Measurements from ENCODE around the gene MSRB1. TPM values are rescaled to one million over a fixed set of nuclear protein-coding genes. Genes with fewer than 3 reads are reported as not detected.
"Not testable (repeated sequence)": the region's sequence is repeated elsewhere in the genome, so short reads cannot be mapped to it uniquely, and the experiment has no call there.

Gene MSRB1
- total RNA-seq, 5 donors from 2014 or later (not counting 1 experiment from before 2014, with no cell fraction given) = 5.6 to 11.9 (median 9.6) TPM

- peaks cover 11% of the 10 kb centered on the region for H3K36me3 Mint-ChIP-seq
- H3K27me3 Mint-ChIP-seq; H3K27ac Mint-ChIP-seq; DNase-seq; H3K9me3 Mint-ChIP-seq; H3K27ac ChIP-seq (ENCODE audit: low read length); ATAC-seq (replicated peaks in 1 of 4); H3K4me3 Mint-ChIP-seq; H3K9me3 ChIP-seq; H3K4me3 ChIP-seq (ENCODE audit: control insufficient read depth in 1 of 2, extremely low read depth in 1 of 2, low read length in 1 of 2); POLR2A ChIA-PET: not testable (repeated sequence)
- CTCF ChIA-PET = interaction anchor here (0.6 to 1.2 kb wide), 3 partner anchors 14 to 182 kb away, joined by 3 to 5 read pairs (median 4); partner anchors contain the start of gene TBL3 (in 1 of the 2)
- H3K36me3 ChIP-seq (ENCODE audit: control insufficient read depth in 2 of 2, extremely low read depth in 1 of 2, insufficient read depth in 1 of 2, low read length in 1 of 2) = peaks cover 7 to 21% of the 10 kb centered on the region in 2 donors
- peaks cover 0 to 15% of the 10 kb centered on the region in 2 experiments for H3K27me3 ChIP-seq (replicated peaks in 1 of 2; ENCODE audit: control insufficient read depth in 2 of 2, extremely low read depth in 1 of 2, insufficient read depth in 2 of 2, low read length in 1 of 2)
- peaks cover 20 to 34% (median 34%) of the 10 kb centered on the region in 3 donors for H3K4me1 Mint-ChIP-seq
- H3K4me1 ChIP-seq (ENCODE audit: control insufficient read depth in 1 of 2, extremely low read depth in 1 of 2, insufficient read depth in 2 of 2, low read length in 2 of 2) = peaks cover 7 to 44% of the 10 kb centered on the region in 2 experiments
- 79% methylated on average over 27 of the region's 30 CpGs for WGBS (ENCODE audit: insufficient coverage)
Observed at GRCh38 chr16:1958143-1958491, 15.1 kb upstream of the MSRB1 start.

- H3K4me1 Mint-ChIP-seq = peaks cover 15 to 29% (median 28%) of the 10 kb centered on the region in 3 donors
- H3K27ac ChIP-seq (ENCODE audit: low read length); H3K9me3 Mint-ChIP-seq; H3K4me3 ChIP-seq (ENCODE audit: control insufficient read depth in 1 of 2, extremely low read depth in 1 of 2, low read length in 1 of 2); DNase-seq; H3K4me3 Mint-ChIP-seq; H3K27me3 Mint-ChIP-seq; H3K27ac Mint-ChIP-seq; H3K36me3 Mint-ChIP-seq; POLR2A ChIA-PET; ATAC-seq (replicated peaks in 1 of 4); H3K9me3 ChIP-seq: not testable (repeated sequence)
- CTCF ChIA-PET = interaction anchor here (0.6 to 1.0 kb wide), 2 partner anchors 47 to 183 kb away, joined by 3 to 5 read pairs; no protein-coding TSS in a partner anchor
- Histone ChIP-seq H3K36me3 (ENCODE audit: control insufficient read depth in 2 of 2, extremely low read depth in 1 of 2, insufficient read depth in 1 of 2, low read length in 1 of 2) (peaks cover 7 to 16% of the 10 kb centered on the region in 2 donors), H3K4me1 (ENCODE audit: control insufficient read depth in 1 of 2, extremely low read depth in 1 of 2, insufficient read depth in 2 of 2, low read length in 2 of 2) (peaks cover 7 to 38% of the 10 kb centered on the region in 2 experiments), H3K27me3 (replicated peaks in 1 of 2; ENCODE audit: control insufficient read depth in 2 of 2, extremely low read depth in 1 of 2, insufficient read depth in 2 of 2, low read length in 1 of 2) (peaks cover 0 to 19% of the 10 kb centered on the region in 2 experiments)
- WGBS (ENCODE audit: insufficient coverage) = 98% methylated on average over 12 of the region's 22 CpGs
Observed at GRCh38 chr16:1957434-1958142, 14.6 kb upstream of the MSRB1 start.

- H3K4me3 Mint-ChIP-seq = no peak overlapping the region
- no peak overlapping the region for H3K27ac ChIP-seq (ENCODE audit: low read length)
- peaks cover 0 to 2% of the 10 kb centered on the region in 2 experiments for H3K4me1 ChIP-seq (ENCODE audit: control insufficient read depth in 1 of 2, extremely low read depth in 1 of 2, insufficient read depth in 2 of 2, low read length in 2 of 2)
- ChIA-PET POLR2A (no interaction called here), CTCF (no interaction called here)
- no peaks in the 10 kb centered on the region for H3K9me3 Mint-ChIP-seq
- no peaks in the 10 kb centered on the region for H3K27me3 Mint-ChIP-seq
- no peak for ATAC-seq (replicated peaks in 1 of 4)
- no peaks in the 10 kb centered on the region for H3K36me3 ChIP-seq (ENCODE audit: control insufficient read depth in 2 of 2, extremely low read depth in 1 of 2, insufficient read depth in 1 of 2, low read length in 1 of 2)
- peaks cover 0 to 25% of the 10 kb centered on the region in 2 experiments for H3K27me3 ChIP-seq (replicated peaks in 1 of 2; ENCODE audit: control insufficient read depth in 2 of 2, extremely low read depth in 1 of 2, insufficient read depth in 2 of 2, low read length in 1 of 2)
- no peak overlapping the region for H3K27ac Mint-ChIP-seq
- WGBS (ENCODE audit: insufficient coverage) = 94% methylated on average over 18 of the region's 22 CpGs
- no peak overlapping the region for H3K4me3 ChIP-seq (ENCODE audit: control insufficient read depth in 1 of 2, extremely low read depth in 1 of 2, low read length in 1 of 2)
- H3K4me1 Mint-ChIP-seq = no peaks in the 10 kb centered on the region
- H3K36me3 Mint-ChIP-seq = no peaks in the 10 kb centered on the region
- no peaks in the 10 kb centered on the region for H3K9me3 ChIP-seq
- no peak for DNase-seq
Observed at GRCh38 chr16:1953734-1954133, 10.7 kb upstream of the MSRB1 start.

- no peak for DNase-seq
- Histone ChIP-seq H3K27ac (ENCODE audit: low read length) (no peak overlapping the region), H3K27me3 (replicated peaks in 1 of 2; ENCODE audit: control insufficient read depth in 2 of 2, extremely low read depth in 1 of 2, insufficient read depth in 2 of 2, low read length in 1 of 2) (peaks cover 0 to 23% of the 10 kb centered on the region in 2 experiments), H3K9me3 (no peaks in the 10 kb centered on the region), H3K4me1 (ENCODE audit: control insufficient read depth in 1 of 2, extremely low read depth in 1 of 2, insufficient read depth in 2 of 2, low read length in 2 of 2) (no peaks in the 10 kb centered on the region), H3K4me3 (ENCODE audit: control insufficient read depth in 1 of 2, extremely low read depth in 1 of 2, low read length in 1 of 2) (no peak overlapping the region), H3K36me3 (ENCODE audit: control insufficient read depth in 2 of 2, extremely low read depth in 1 of 2, insufficient read depth in 1 of 2, low read length in 1 of 2) (no peaks in the 10 kb centered on the region)
- CTCF ChIA-PET = no interaction called here
- POLR2A ChIA-PET = no interaction called here
- 85% methylated on average over 19 of the region's 19 CpGs for WGBS (ENCODE audit: insufficient coverage)
- Mint-ChIP-seq H3K27ac (no peak overlapping the region), H3K27me3 (no peaks in the 10 kb centered on the region), H3K4me3 (no peak overlapping the region), H3K4me1 (no peaks in the 10 kb centered on the region), H3K9me3 (no peaks in the 10 kb centered on the region), H3K36me3 (no peaks in the 10 kb centered on the region)
- no peak for ATAC-seq (replicated peaks in 1 of 4)
Observed at GRCh38 chr16:1950559-1950958, 7.6 kb upstream of the MSRB1 start.

GRCh38 chr16:1950047-1950446 lies 7.0 kb upstream of the MSRB1 start:
- ATAC-seq (replicated peaks in 1 of 4) (no peak), DNase-seq (no peak)
- Mint-ChIP-seq H3K4me3 (no peak overlapping the region), H3K9me3 (no peaks in the 10 kb centered on the region), H3K27ac (no peak overlapping the region), H3K27me3 (no peaks in the 10 kb centered on the region), H3K4me1 (no peaks in the 10 kb centered on the region), H3K36me3 (no peaks in the 10 kb centered on the region)
- 68% methylated on average over 6 of the region's 7 CpGs for WGBS (ENCODE audit: insufficient coverage)
- no peaks in the 10 kb centered on the region for H3K4me1 ChIP-seq (ENCODE audit: control insufficient read depth in 1 of 2, extremely low read depth in 1 of 2, insufficient read depth in 2 of 2, low read length in 2 of 2)
- ChIA-PET POLR2A (no interaction called here), CTCF (no interaction called here)
- H3K9me3 ChIP-seq = no peaks in the 10 kb centered on the region
- H3K36me3 ChIP-seq (ENCODE audit: control insufficient read depth in 2 of 2, extremely low read depth in 1 of 2, insufficient read depth in 1 of 2, low read length in 1 of 2) = no peaks in the 10 kb centered on the region
- H3K27ac ChIP-seq (ENCODE audit: low read length) = no peak overlapping the region
- peaks cover 0 to 23% of the 10 kb centered on the region in 2 experiments for H3K27me3 ChIP-seq (replicated peaks in 1 of 2; ENCODE audit: control insufficient read depth in 2 of 2, extremely low read depth in 1 of 2, insufficient read depth in 2 of 2, low read length in 1 of 2)
- H3K4me3 ChIP-seq (ENCODE audit: control insufficient read depth in 1 of 2, extremely low read depth in 1 of 2, low read length in 1 of 2) = no peak overlapping the region

GRCh38 chr16:1949507-1949906 lies 6.5 kb upstream of the MSRB1 start:
- Histone ChIP-seq H3K4me3 (ENCODE audit: control insufficient read depth in 1 of 2, extremely low read depth in 1 of 2, low read length in 1 of 2) (no peak overlapping the region), H3K9me3 (no peaks in the 10 kb centered on the region), H3K27me3 (replicated peaks in 1 of 2; ENCODE audit: control insufficient read depth in 2 of 2, extremely low read depth in 1 of 2, insufficient read depth in 2 of 2, low read length in 1 of 2) (peaks cover 0 to 22% of the 10 kb centered on the region in 2 experiments), H3K36me3 (ENCODE audit: control insufficient read depth in 2 of 2, extremely low read depth in 1 of 2, insufficient read depth in 1 of 2, low read length in 1 of 2) (no peaks in the 10 kb centered on the region), H3K27ac (ENCODE audit: low read length) (no peak overlapping the region), H3K4me1 (ENCODE audit: control insufficient read depth in 1 of 2, extremely low read depth in 1 of 2, insufficient read depth in 2 of 2, low read length in 2 of 2) (no peaks in the 10 kb centered on the region)
- peaks cover 0 to 1% (median 0%) of the 10 kb centered on the region in 3 donors for H3K4me1 Mint-ChIP-seq
- no peaks in the 10 kb centered on the region for H3K27me3 Mint-ChIP-seq
- no peaks in the 10 kb centered on the region for H3K36me3 Mint-ChIP-seq
- ChIA-PET CTCF (no interaction called here), POLR2A (no interaction called here)
- 89% methylated on average over 2 of the region's 11 CpGs for WGBS (ENCODE audit: insufficient coverage)
- no peak overlapping the region for H3K27ac Mint-ChIP-seq
- H3K9me3 Mint-ChIP-seq = no peaks in the 10 kb centered on the region
- ATAC-seq (replicated peaks in 1 of 4) (no peak), DNase-seq (no peak)
- no peak overlapping the region for H3K4me3 Mint-ChIP-seq

Data from T-cell (primary cell).